Measurements from ENCODE around the gene SLC6A7.
"Not testable (repeated sequence)": the region's sequence is repeated elsewhere in the genome, so short reads cannot be mapped to it uniquely, and the experiment has no call there.

The SLC6A7 gene

GRCh38 chr5:150219142-150219541, 29.3 kb downstream of the SLC6A7 start:
- no peak for FAIRE-seq

GRCh38 chr5:150219861-150220260, 30.0 kb downstream of the SLC6A7 start:
- FAIRE-seq = no peak

- no peak for FAIRE-seq
Measured at GRCh38 chr5:150221471-150221870, 31.6 kb downstream of the SLC6A7 start.

- no peak for FAIRE-seq
Measured at GRCh38 chr5:150222906-150223305, 33.0 kb downstream of the SLC6A7 start.

- FAIRE-seq = no peak
Measured at GRCh38 chr5:150223474-150223873, 33.6 kb downstream of the SLC6A7 start.

- no peak for FAIRE-seq
Measured at GRCh38 chr5:150224483-150225027, 34.7 kb downstream of the SLC6A7 start.

GRCh38 chr5:150227036-150227435, 37.2 kb downstream of the SLC6A7 start:
- no peak for FAIRE-seq

GRCh38 chr5:150227606-150228273, 37.9 kb downstream of the SLC6A7 start:
- no peak for FAIRE-seq

GRCh38 chr5:150229571-150229970, 39.7 kb downstream of the SLC6A7 start:
- FAIRE-seq = no peak

- no peak for FAIRE-seq
Measured at GRCh38 chr5:150230842-150231241, 41.0 kb downstream of the SLC6A7 start.

GRCh38 chr5:150233706-150234105, 43.8 kb downstream of the SLC6A7 start:
- FAIRE-seq = not testable (repeated sequence)

GRCh38 chr5:150234576-150235499, 45.0 kb downstream of the SLC6A7 start:
- no peak for FAIRE-seq

- no peak for FAIRE-seq
Measured at GRCh38 chr5:150235500-150235854, 45.6 kb downstream of the SLC6A7 start.

GRCh38 chr5:150236313-150236712, 46.5 kb downstream of the SLC6A7 start:
- no peak for FAIRE-seq

- no peak for FAIRE-seq
Measured at GRCh38 chr5:150236981-150237754, 47.3 kb downstream of the SLC6A7 start.

GRCh38 chr5:150238646-150239045, 48.8 kb downstream of the SLC6A7 start:
- no peak for FAIRE-seq

- FAIRE-seq = no peak
Measured at GRCh38 chr5:150239099-150239793, 49.4 kb downstream of the SLC6A7 start.

- FAIRE-seq = no peak
Measured at GRCh38 chr5:150239794-150240122, 49.9 kb downstream of the SLC6A7 start.

GRCh38 chr5:150241298-150242160, 51.7 kb downstream of the SLC6A7 start:
- FAIRE-seq = no peak

GRCh38 chr5:150242251-150242894, 52.5 kb downstream of the SLC6A7 start:
- no peak for FAIRE-seq

- FAIRE-seq = no peak
Measured at GRCh38 chr5:150243590-150243989, 53.7 kb downstream of the SLC6A7 start.
